ENCODE results near the gene MEGF8. TPM values are rescaled to one million over a fixed set of nuclear protein-coding genes. Genes with fewer than 3 reads are reported as not detected.

The MEGF8 gene
- total RNA-seq, 4 donors from 2014 or later, result 12.5 to 150 (median 35.7) TPM

DNA sequence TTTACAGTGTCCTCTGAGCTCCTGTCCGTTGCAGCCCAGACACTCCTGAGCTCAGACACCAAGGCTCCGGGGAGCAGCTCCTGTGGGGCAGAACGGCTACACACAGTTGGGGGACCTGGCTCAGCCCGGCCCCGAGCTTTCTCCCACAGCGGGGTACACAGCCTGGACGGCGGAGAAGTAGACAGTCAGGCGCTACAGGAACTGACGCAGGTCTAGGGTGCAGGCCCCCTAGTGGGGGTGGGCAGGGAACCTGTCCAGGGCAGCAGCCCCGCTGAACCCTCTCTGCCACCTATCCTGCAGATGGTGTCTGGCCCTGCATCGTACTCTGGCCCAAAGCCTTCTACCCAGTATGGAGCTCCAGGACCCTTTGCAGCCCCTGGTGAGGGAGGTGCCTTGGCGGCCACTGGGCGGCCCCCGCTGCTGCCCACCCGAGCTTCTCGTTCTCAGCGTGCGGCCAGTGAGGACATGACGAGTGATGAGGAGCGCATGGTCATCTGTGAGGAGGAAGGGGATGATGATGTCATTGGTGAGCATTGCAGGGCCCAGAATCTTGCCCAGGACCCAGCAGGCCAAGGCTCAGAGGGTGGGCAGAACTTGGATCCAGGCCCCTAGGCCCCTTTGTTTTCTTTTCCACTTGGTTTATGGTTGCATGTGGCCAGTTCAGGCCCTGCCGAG is 36.4 kb upstream of the MEGF8 start:
- TF ChIP-seq, protein P1, sequence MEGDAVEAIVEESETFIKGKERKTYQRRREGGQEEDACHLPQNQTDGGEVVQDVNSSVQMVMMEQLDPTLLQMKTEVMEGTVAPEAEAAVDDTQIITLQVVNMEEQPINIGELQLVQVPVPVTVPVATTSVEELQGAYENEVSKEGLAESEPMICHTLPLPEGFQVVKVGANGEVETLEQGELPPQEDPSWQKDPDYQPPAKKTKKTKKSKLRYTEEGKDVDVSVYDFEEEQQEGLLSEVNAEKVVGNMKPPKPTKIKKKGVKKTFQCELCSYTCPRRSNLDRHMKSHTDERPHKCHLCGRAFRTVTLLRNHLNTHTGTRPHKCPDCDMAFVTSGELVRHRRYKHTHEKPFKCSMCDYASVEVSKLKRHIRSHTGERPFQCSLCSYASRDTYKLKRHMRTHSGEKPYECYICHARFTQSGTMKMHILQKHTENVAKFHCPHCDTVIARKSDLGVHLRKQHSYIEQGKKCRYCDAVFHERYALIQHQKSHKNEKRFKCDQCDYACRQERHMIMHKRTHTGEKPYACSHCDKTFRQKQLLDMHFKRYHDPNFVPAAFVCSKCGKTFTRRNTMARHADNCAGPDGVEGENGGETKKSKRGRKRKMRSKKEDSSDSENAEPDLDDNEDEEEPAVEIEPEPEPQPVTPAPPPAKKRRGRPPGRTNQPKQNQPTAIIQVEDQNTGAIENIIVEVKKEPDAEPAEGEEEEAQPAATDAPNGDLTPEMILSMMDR (IDR thresholded peaks at IDR 0.05), result no peak
- Histone ChIP-seq H3K36me3 (peaks cover 60 to 65% of the 10 kb centered on the region in 2 donors), H3K9me3 (no peaks in the 10 kb centered on the region), H3K27me3 (no peaks in the 10 kb centered on the region), H3K4me3 (replicated peaks in 1 of 3) (no peak overlapping the region), H3K27ac (no peak overlapping the region), H3K4me1 (peaks cover 24 to 25% of the 10 kb centered on the region in 2 donors)
- WGBS, 2 donors, result 93 to 96% methylated on average over 10 to 19 of the region's 22 CpGs
- no peak for DNase-seq
- intact Hi-C loops (cut with DNase I), result no loop called here

DNA sequence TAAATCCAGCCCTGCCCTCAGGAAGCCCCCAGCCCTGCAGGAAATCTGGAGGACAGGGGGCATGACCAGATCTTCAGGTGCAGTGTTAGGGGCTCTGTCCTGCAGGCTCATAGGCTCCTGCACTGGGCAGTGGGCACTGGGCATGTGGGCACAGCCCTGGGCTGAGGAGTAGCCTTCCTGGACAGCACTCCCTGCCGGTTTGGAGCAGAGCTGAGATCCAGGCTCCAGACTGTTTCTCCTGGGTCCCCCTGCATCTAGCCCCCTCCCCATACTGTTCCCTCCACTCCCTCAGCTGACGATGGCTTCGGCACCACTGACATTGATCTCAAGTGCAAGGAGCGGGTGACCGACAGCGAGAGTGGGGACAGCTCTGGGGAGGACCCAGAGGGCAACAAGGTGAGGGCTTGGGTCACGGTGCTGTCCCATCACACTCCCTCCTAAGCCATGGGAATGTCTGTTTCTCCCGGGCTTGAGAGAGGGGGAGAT is 35.8 kb upstream of the MEGF8 start:
- Histone ChIP-seq H3K36me3 (peaks cover 60 to 69% of the 10 kb centered on the region in 2 donors), H3K4me1 (peaks cover 23 to 25% of the 10 kb centered on the region in 2 donors), H3K27ac (no peak overlapping the region), H3K4me3 (replicated peaks in 1 of 3) (no peak overlapping the region), H3K9me3 (no peaks in the 10 kb centered on the region), H3K27me3 (no peaks in the 10 kb centered on the region)
- WGBS, 2 donors, result 85 to 88% methylated on average over 5 to 8 of the region's 8 CpGs
- intact Hi-C loops (cut with DNase I), result loop anchor here (5.0 kb wide), 1 partner anchor 157 kb away; the partner anchor contains the start of gene POU2F2
- TF ChIP-seq, protein P1 (IDR thresholded peaks at IDR 0.05), result no peak
- no peak for TF ChIP-seq POLR2A (IDR thresholded peaks at IDR 0.05)
- DNase-seq, result no peak

DNA sequence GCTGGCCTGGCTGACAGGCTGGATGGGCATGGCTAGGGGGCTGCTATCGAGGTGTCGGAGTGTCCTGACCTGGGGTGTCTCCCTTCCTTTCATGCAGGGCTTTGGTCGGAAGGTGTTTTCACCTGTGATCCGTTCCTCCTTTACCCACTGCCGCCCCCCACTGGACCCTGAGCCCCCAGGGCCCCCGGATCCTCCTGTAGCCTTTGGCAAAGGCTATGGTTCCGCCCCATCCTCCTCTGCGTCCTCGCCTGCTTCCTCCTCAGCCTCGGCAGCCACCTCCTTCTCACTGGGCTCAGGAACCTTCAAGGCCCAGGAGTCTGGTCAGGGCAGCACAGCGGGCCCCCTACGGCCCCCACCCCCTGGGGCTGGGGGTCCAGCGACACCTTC is 35.3 kb upstream of the MEGF8 start:
- Histone ChIP-seq H3K4me1 (peaks cover 18 to 20% of the 10 kb centered on the region in 2 donors), H3K36me3 (peaks cover 65 to 69% of the 10 kb centered on the region in 2 donors), H3K4me3 (replicated peaks in 1 of 3) (no peak overlapping the region), H3K27ac (no peak overlapping the region), H3K9me3 (no peaks in the 10 kb centered on the region), H3K27me3 (no peaks in the 10 kb centered on the region)
- 86 to 91% methylated on average over 10 to 13 of the region's 13 CpGs for WGBS, 2 donors
- TF ChIP-seq, protein P1 (IDR thresholded peaks at IDR 0.05), result no peak
- no peak for TF ChIP-seq POLR2A (IDR thresholded peaks at IDR 0.05)
- no peak for DNase-seq
- intact Hi-C loops (cut with DNase I), result loop anchor here (5.0 kb wide), 1 partner anchor 158 kb away; the partner anchor contains the start of gene POU2F2

DNA sequence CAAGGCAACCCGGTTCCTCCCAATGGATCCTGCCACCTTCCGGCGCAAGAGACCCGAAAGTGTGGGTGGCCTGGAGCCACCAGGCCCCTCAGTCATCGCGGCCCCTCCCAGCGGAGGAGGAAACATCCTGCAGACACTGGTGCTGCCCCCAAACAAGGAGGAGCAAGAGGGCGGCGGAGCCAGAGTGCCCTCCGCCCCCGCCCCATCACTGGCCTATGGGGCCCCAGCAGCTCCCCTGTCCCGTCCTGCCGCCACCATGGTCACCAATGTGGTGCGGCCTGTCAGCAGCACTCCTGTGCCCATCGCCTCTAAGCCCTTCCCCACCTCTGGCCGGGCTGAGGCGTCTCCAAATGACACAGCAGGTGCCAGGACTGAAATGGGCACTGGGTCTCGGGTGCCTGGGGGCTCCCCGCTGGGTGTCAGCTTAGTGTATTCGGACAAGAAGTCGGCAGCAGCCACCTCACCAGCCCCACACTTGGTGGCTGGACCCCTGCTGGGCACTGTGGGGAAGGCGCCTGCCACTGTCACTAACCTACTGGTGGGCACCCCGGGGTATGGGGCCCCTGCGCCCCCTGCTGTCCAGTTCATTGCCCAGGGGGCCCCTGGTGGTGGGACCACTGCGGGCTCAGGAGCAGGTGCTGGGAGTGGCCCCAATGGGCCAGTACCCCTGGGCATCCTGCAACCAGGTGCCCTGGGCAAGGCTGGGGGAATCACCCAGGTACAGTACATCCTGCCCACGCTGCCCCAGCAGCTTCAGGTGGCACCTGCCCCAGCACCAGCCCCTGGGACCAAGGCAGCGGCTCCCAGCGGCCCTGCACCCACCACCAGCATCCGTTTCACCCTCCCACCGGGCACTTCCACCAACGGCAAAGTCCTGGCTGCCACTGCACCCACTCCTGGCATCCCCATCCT is 34.7 kb upstream of the MEGF8 start:
- DNase-seq, result no peak
- peaks cover 12 to 13% of the 10 kb centered on the region in 2 donors for H3K4me1 ChIP-seq
- H3K4me3 ChIP-seq (replicated peaks in 1 of 3), result no peak overlapping the region
- no peak overlapping the region for H3K27ac ChIP-seq
- intact Hi-C loops (cut with DNase I), result loop anchor here (5.0 kb wide), 1 partner anchor 158 kb away; the partner anchor contains the start of gene POU2F2
- H3K36me3 ChIP-seq, result peaks cover 65 to 69% of the 10 kb centered on the region in 2 donors
- 86 to 91% methylated on average over 18 to 21 of the region's 31 CpGs for WGBS, 2 donors
- H3K9me3 ChIP-seq, result no peaks in the 10 kb centered on the region
- no peaks in the 10 kb centered on the region for H3K27me3 ChIP-seq
- no peak for TF ChIP-seq POLR2A (IDR thresholded peaks at IDR 0.05)
- TF ChIP-seq, protein P1 (IDR thresholded peaks at IDR 0.05), result peak in 1 of 6 experiments; percentile 18
